ENCODE measurements around the gene MYLK2.
A peak's percentile ranks its signal among the peaks of the same experiment; 100 is the strongest.
"Not testable (repeated sequence)": the region's sequence is repeated elsewhere in the genome, so short reads cannot be mapped to it uniquely, and the experiment has no call there.

Gene MYLK2

DNA sequence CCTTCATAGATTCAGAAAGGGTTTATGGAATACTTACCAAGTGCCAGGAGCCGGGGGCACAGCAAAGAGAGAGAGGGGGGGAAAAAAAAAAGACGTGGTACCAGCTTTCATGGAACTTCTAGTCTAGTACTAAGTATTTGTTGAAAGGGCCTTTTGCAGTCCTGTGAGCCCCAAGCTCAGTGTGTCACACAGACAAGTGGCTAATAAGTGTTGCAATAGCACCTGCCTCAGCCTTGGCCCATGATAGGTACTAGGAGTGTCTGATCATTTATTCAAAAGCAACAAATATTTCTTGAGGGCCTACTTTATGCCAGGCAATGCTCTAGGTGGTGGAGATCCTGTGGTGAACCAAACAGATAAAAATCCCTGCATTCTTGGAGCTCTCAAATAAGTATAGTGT lies 7.9 kb downstream of the MYLK2 start:
- TF ChIP-seq CTCF (IDR thresholded peaks at IDR 0.05; ENCODE audit: low read depth, low read length, missing control alignments), result no peak
- no peak for DNase-seq (ENCODE audit: extremely low read depth, low read depth)
- H3K4me3 ChIP-seq (replicated peaks; ENCODE audit: low read depth, low read length), result no peak overlapping the region

- not testable (repeated sequence) for DNase-seq (ENCODE audit: extremely low read depth, low read depth); H3K4me3 ChIP-seq (replicated peaks; ENCODE audit: low read depth, low read length)
Observed at GRCh38 chr20:31828016-31828415, 8.9 kb downstream of the MYLK2 start.

DNA sequence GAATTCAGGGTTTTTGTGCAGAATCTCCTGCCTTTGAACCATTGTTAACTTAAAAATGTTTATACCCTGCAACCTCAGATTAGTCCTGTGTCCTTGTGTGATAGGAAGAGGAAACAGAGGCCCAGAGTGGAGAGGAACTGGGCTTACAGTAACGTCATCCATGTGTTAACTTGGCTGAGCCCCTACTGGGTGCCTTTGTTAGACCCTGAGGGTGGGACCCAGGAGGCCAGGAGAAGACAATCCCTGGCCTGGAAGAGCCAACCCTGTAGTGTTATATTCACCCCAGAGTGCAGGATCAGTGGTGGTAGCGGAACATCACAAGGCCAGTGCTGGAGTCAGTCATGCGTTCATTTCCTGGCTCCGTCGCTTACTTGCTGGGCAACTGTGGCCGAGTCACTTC lies 10.6 kb downstream of the MYLK2 start:
- no peak for DNase-seq (ENCODE audit: extremely low read depth, low read depth)
- no peak for TF ChIP-seq CTCF (IDR thresholded peaks at IDR 0.05; ENCODE audit: low read depth, low read length, missing control alignments)

DNA sequence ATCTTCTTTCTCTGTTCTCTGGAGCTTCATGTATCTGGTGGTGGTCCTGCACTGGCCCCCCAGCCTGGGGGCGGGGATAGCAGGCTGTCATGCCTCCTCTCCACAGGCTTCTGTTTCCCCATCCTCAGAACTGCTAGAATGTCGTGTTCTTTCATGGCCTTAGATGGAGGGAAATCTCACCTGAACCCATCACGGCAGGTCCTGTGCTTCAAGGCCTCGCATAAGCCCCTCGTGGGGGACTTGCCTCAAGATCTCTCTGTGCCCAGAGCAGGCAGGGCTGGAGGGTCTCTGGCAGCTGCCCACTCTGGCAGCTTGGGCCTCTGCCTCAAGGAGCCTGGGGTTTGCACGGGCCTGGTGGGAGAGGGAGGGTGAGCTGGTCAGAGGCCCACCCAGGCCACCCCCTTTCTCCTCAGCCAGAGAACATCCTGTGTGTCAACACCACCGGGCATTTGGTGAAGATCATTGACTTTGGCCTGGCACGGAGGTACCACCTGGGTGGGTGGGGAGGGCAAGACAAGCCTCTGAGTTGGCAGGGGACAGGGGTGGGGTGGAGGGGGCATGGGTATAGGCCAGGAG lies 11.3 kb downstream of the MYLK2 start:
- H3K4me3 ChIP-seq (replicated peaks; ENCODE audit: low read depth, low read length), result no peak overlapping the region
- no peak for DNase-seq (ENCODE audit: extremely low read depth, low read depth)
- TF ChIP-seq CTCF (IDR thresholded peaks at IDR 0.05; ENCODE audit: low read depth, low read length, missing control alignments), result no peak

More for the DNA sequence above, 10.6 kb downstream of the MYLK2 start:
- H3K4me3 ChIP-seq (replicated peaks; ENCODE audit: low read depth, low read length), result no peak overlapping the region

DNA sequence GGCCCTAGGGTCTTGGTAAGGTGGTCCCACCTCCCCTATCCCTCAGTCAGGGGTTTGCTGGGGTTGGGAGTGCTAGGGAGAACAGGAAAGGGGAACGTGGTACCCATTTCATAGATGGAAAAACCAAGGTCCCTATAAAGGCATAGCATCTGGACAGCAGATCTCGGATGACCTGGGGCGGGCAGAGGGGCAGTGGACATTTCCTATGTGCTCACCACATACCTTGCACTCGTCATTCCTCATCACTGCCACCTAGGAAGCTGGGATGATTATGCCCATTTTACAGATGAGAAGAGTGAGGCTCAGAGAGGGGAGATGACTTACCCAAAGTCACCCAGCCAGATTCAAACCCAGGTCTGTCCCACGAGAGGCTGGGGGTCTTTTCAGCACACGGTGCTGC lies 12.1 kb downstream of the MYLK2 start:
- no peak for TF ChIP-seq CTCF (IDR thresholded peaks at IDR 0.05; ENCODE audit: low read depth, low read length, missing control alignments)
- no peak overlapping the region for H3K4me3 ChIP-seq (replicated peaks; ENCODE audit: low read depth, low read length)
- DNase-seq (ENCODE audit: extremely low read depth, low read depth), result no peak

DNA sequence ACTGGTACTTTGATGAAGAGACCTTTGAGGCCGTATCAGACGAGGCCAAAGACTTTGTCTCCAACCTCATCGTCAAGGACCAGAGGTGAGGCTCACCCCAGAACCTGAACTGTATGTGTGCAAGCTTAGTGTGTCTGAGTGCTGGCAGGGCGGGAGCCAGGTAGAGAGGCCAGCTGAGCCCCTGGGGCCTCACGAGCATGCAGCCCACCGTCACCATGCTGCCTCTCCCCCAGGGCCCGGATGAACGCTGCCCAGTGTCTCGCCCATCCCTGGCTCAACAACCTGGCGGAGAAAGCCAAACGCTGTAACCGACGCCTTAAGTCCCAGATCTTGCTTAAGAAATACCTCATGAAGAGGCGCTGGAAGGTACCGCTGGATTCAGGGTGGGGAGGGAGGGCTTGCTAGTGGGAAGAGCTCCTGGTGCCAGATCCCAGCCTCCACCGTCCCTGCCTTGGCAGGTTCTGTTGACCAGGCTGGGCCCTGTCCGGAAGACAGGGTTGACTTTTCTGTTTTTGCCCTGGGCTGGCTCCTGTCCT lies 12.7 kb downstream of the MYLK2 start:
- no peak overlapping the region for H3K4me3 ChIP-seq (replicated peaks; ENCODE audit: low read depth, low read length)
- TF ChIP-seq CTCF (IDR thresholded peaks at IDR 0.05; ENCODE audit: low read depth, low read length, missing control alignments), result no peak
- no peak for DNase-seq (ENCODE audit: extremely low read depth, low read depth)

- H3K4me3 ChIP-seq (replicated peaks; ENCODE audit: low read depth, low read length), result no peak overlapping the region
- DNase-seq (ENCODE audit: extremely low read depth, low read depth), result no peak
- TF ChIP-seq CTCF (IDR thresholded peaks at IDR 0.05; ENCODE audit: low read depth, low read length, missing control alignments), result peak; percentile 93
Observed at GRCh38 chr20:31833130-31833930, 14.2 kb downstream of the MYLK2 start.

Measured in HFF-Myc (cell line).